ENCODE results near the gene MITF. TPM values are rescaled to one million over a fixed set of nuclear protein-coding genes. Genes with fewer than 3 reads are reported as not detected.

The MITF gene
- polyA plus RNA-seq, 1 of the 3 experiments (the other 2 are of a cell fraction) = 1.7 TPM

GRCh38 chr3:69921651-69922050 lies 182.4 kb downstream of the MITF start:
- Histone ChIP-seq H3K27ac (ENCODE audit: low read depth in 2 of 2, low read length in 1 of 2) (no peak overlapping the region), H3K9ac (no peak overlapping the region), H3K27me3 (ENCODE audit: insufficient read depth) (no peaks in the 10 kb centered on the region), H3K9me3 (no peaks in the 10 kb centered on the region), H3K36me3 (replicated peaks in 1 of 2; ENCODE audit: control insufficient read depth in 1 of 2, insufficient read depth in 2 of 2, low read length in 1 of 2) (no peaks in the 10 kb centered on the region), H2AFZ (ENCODE audit: low read depth) (no peak overlapping the region), H3F3A (replicated peaks; ENCODE audit: insufficient read depth) (no peaks in the 10 kb centered on the region), H3K9me2 (no peaks in the 10 kb centered on the region), H4K20me1 (ENCODE audit: insufficient read depth) (no peaks in the 10 kb centered on the region), H3K79me2 (ENCODE audit: insufficient read depth) (no peaks in the 10 kb centered on the region), H3K4me1 (ENCODE audit: control insufficient read depth in 1 of 2, insufficient read depth in 2 of 2, low read depth in 1 of 2, low read length in 1 of 2) (no peaks in the 10 kb centered on the region), H3K4me2 (no peak overlapping the region), H3K4me3 (ENCODE audit: low read depth in 2 of 2, low read length in 1 of 2) (no peak overlapping the region)
- 91% methylated on average over 6 of the region's 6 CpGs for WGBS (ENCODE audit: low lambda C conversion rate)
- POLR2A ChIA-PET = no interaction called here
- TF ChIP-seq CTCF (IDR thresholded peaks at IDR 0.05) (no peak), EP300 (IDR thresholded peaks at IDR 0.05; ENCODE audit: borderline replicate concordance in 1 of 2, low read depth in 1 of 2, low read length in 1 of 2) (no peak), NRF1 (IDR thresholded peaks at IDR 0.05; ENCODE audit: low read depth, low read length) (no peak), RAD21 (IDR thresholded peaks at IDR 0.05; ENCODE audit: low read length) (no peak), FOXM1 (IDR thresholded peaks at IDR 0.05; ENCODE audit: low read depth) (no peak), MEF2A (IDR thresholded peaks at IDR 0.05; ENCODE audit: borderline replicate concordance, low read depth) (no peak), TCF12 (IDR thresholded peaks at IDR 0.05) (no peak), GATA2 (CRISPR knock-in tag; IDR thresholded peaks at IDR 0.05) (no peak), FOXJ3 (CRISPR knock-in tag; IDR thresholded peaks at IDR 0.05) (no peak), PBX3 (IDR thresholded peaks at IDR 0.05) (no peak), REST (IDR thresholded peaks at IDR 0.05; ENCODE audit: low read depth, low read length) (no peak), SMC3 (IDR thresholded peaks at IDR 0.05; ENCODE audit: low read depth, low read length) (no peak)
- no peak for DNase-seq
- CTCF ChIA-PET = interaction anchor here (1.2 kb wide), 1 partner anchor 12 kb away, joined by 4 read pairs; no protein-coding TSS in a partner anchor
